Sigmoid colon (tissue), 7 donors: ENCODE measurements around the gene GEMIN5. TPM values are rescaled to one million over a fixed set of nuclear protein-coding genes. Genes with fewer than 3 reads are reported as not detected.
"Not testable (repeated sequence)": the region's sequence is repeated elsewhere in the genome, so short reads cannot be mapped to it uniquely, and the experiment has no call there.

Experiments used
- DNase-seq: peaks from one replicate; pipeline ENCODE4 v3.0.0-alpha.2; 2019
- H3K27ac ChIP-seq, 4 donors: fragments of 200-600 bp; sonication (generic); one replicate each; pipeline ENCODE4 v1.5.1; 2016 to 2019; ENCODE audit warnings: mild to moderate bottlenecking in 1 of 4
- H3K27me3 ChIP-seq, 3 donors: fragments of 200-600 bp; sonication (generic); one replicate each; pipeline ENCODE4 v1.5.1; 2019; ENCODE audit warnings: mild to moderate bottlenecking in 1 of 3
- H3K36me3 ChIP-seq, 4 donors: fragments of 200-600 bp; sonication (generic); one replicate each; pipeline ENCODE4 v1.5.1; 2016 to 2019
- H3K4me1 ChIP-seq, 4 donors: fragments of 200-600 bp; sonication (generic); one replicate each; pipeline ENCODE4 v1.5.1; 2017 to 2019
- H3K4me3 ChIP-seq, 4 donors: fragments of 200-600 bp; sonication (generic); one replicate each; pipeline ENCODE4 v1.5.1; 2017 to 2019; ENCODE audit warnings: mild to moderate bottlenecking in 2 of 4, moderate library complexity in 1 of 4
- H3K9me3 ChIP-seq, 4 donors: fragments of 200-600 bp in 3 of 4; sonication (generic) in 3 of 4; one replicate each; pipeline versions ENCODE4 v1.5.1 to v1.6.1; 2013 to 2019
- CTCF ChIP-seq, 4 experiments: fragments of 450-650 bp in 3 of 4; fragments of 200-600 bp in 1 of 4; IDR thresholded peaks; one replicate each; pipeline ENCODE4 v1.5.1; 2016 to 2019; ENCODE audit warnings: antibody characterized with exemption in 4 of 4, mild to moderate bottlenecking in 3 of 4, moderate library complexity in 2 of 4
- EP300 ChIP-seq, 4 donors: sonication (generic); formaldehyde crosslinking; IDR thresholded peaks; one replicate each; pipeline ENCODE4 v1.6.1; 2017; ENCODE audit warnings: antibody characterized with exemption in 4 of 4
- POLR2A ChIP-seq, 2 donors: fragments of 450-650 bp; IDR thresholded peaks; one replicate each; pipeline ENCODE4 v1.6.1; 2016; ENCODE audit warnings: antibody characterized with exemption in 2 of 2, mild to moderate bottlenecking in 2 of 2, moderate library complexity in 2 of 2
- POLR2AphosphoS5 ChIP-seq, 4 donors: sonication (generic); formaldehyde crosslinking; IDR thresholded peaks; one replicate each; pipeline ENCODE4 v1.6.1; 2017; ENCODE audit warnings: antibody characterized with exemption in 4 of 4
- WGBS, 2 donors: extraction: QIAGEN DNeasy Blood & Tissue Kit; methylation state at CpG; one replicate each; pipeline ENCODE4 v1.1.7; 2013; 5-methylcytosine and 5-hydroxymethylcytosine counted together
- intact Hi-C: fragments of 100-400 bp; cut with DNase I; formaldehyde crosslinking; loops from one replicate; pipeline ENCODE4 v1.15.1; 2023
- polyA plus RNA-seq, 3 donors: library from polyadenylated mRNA; stranded (reverse); fragments of 200-250 nt; gene quantifications; one replicate each; pipeline ENCODE4 v1.2.3, GENCODE V29; 2013
- total RNA-seq, 4 donors: library from RNA; depleted of rRNA; stranded (reverse); fragments of >200 nt; gene quantifications; one replicate each; pipeline ENCODE4 v1.1.0, GENCODE V29; 2016
- donor health status: healthy with polysubstance abuse.
- donor health status: Bipolar disorder and iron deficiency.
- donor health status: healthy.

The GEMIN5 gene
- total and polyA plus RNA-seq, 7 donors, result 0.92 to 15.2 (median 12.2) TPM

- Histone ChIP-seq H3K4me1 (peaks cover 0 to 56% (median 43%) of the 10 kb centered on the region in 4 donors), H3K36me3 (peaks cover 0 to 6% (median 0%) of the 10 kb centered on the region in 4 donors), H3K4me3 (peak within 1 kb of the TSS; percentile 47 to 75 (median 68)), H3K27ac (peak within 1 kb of the TSS; percentile 70 to 81 (median 80)), H3K9me3 (no peaks in the 10 kb centered on the region), H3K27me3 (no peaks in the 10 kb centered on the region)
- intact Hi-C loops, result loop anchor here (10.0 kb wide), 2 partner anchors 256 to 286 kb away; no protein-coding TSS in a partner anchor
- DNase-seq, result peak; percentile 95
- 1 to 2% methylated on average over 40 of the region's 40 CpGs for WGBS, 2 donors
- TF ChIP-seq POLR2A (IDR thresholded peaks at IDR 0.05) (peak; percentile 43 to 72), POLR2AphosphoS5 (IDR thresholded peaks at IDR 0.05) (peak; percentile 75 to 89 (median 86)), CTCF (IDR thresholded peaks at IDR 0.05) (peak in 2 of 4 experiments; percentile 5 to 42), EP300 (IDR thresholded peaks at IDR 0.05) (no peak)
Observed at GRCh38 chr5:154940772-154941620, 3.0 kb upstream of the GEMIN5 start, which contains the start of gene MRPL22. Gene MRPL22 (plus strand): TSS chr5:154941073. CDS start chr5:154941111, 38 bp downstream.

- WGBS, 2 donors, result 75 to 88% methylated on average over 9 of the region's 9 CpGs
- no peak for DNase-seq
- peak overlapping the region; percentile 47 to 75 (median 68) for H3K4me3 ChIP-seq
- no peaks in the 10 kb centered on the region for H3K27me3 ChIP-seq
- TF ChIP-seq CTCF (IDR thresholded peaks at IDR 0.05) (no peak), EP300 (IDR thresholded peaks at IDR 0.05) (no peak), POLR2AphosphoS5 (IDR thresholded peaks at IDR 0.05) (no peak), POLR2A (IDR thresholded peaks at IDR 0.05) (no peak)
- no peaks in the 10 kb centered on the region for H3K9me3 ChIP-seq
- peaks cover 0 to 11% (median 0%) of the 10 kb centered on the region in 4 donors for H3K36me3 ChIP-seq
- peak overlapping the region; percentile 70 to 81 (median 80) for H3K27ac ChIP-seq
- intact Hi-C loops, result loop anchor here (10.0 kb wide), 2 partner anchors 256 to 286 kb away; no protein-coding TSS in a partner anchor
- H3K4me1 ChIP-seq, result peaks cover 0 to 50% (median 38%) of the 10 kb centered on the region in 4 donors
Observed at GRCh38 chr5:154940375-154940771, 2.4 kb upstream of the GEMIN5 start.

GRCh38 chr5:154939387-154939786 lies 1.4 kb upstream of the GEMIN5 start:
- Histone ChIP-seq H3K36me3 (peaks cover 0 to 13% (median 0%) of the 10 kb centered on the region in 4 donors), H3K4me1 (peaks cover 0 to 47% (median 35%) of the 10 kb centered on the region in 4 donors)
- H3K27me3 ChIP-seq, H3K4me3 ChIP-seq, H3K27ac ChIP-seq, DNase-seq, H3K9me3 ChIP-seq: not testable (repeated sequence)
- 92% methylated on average over 5 of the region's 5 CpGs for WGBS, 2 donors
- intact Hi-C loops, result loop anchor here (2.0 kb wide), 1 partner anchor 81 kb away; the partner anchor contains the start of gene CNOT8

- DNase-seq, result no peak
- intact Hi-C loops, result no loop called here
- peak overlapping the region; percentile 84 to 92 (median 86) for H3K4me3 ChIP-seq
- H3K36me3 ChIP-seq, result peaks cover 0 to 19% (median 0%) of the 10 kb centered on the region in 4 donors
- TF ChIP-seq POLR2AphosphoS5 (IDR thresholded peaks at IDR 0.05) (no peak), CTCF (IDR thresholded peaks at IDR 0.05) (no peak), POLR2A (IDR thresholded peaks at IDR 0.05) (no peak), EP300 (IDR thresholded peaks at IDR 0.05) (no peak)
- H3K4me1 ChIP-seq, result peaks cover 0 to 38% (median 25%) of the 10 kb centered on the region in 4 donors
- H3K27ac ChIP-seq, result peak overlapping the region; percentile 78 to 84 (median 82)
- no peaks in the 10 kb centered on the region for H3K27me3 ChIP-seq
- 12 to 29% methylated on average over 11 of the region's 11 CpGs for WGBS, 2 donors
- H3K9me3 ChIP-seq, result no peaks in the 10 kb centered on the region
Observed at GRCh38 chr5:154937186-154937717, 759 bp downstream of the GEMIN5 start.

GRCh38 chr5:154934881-154935280 lies 3.1 kb downstream of the GEMIN5 start:
- Histone ChIP-seq H3K36me3 (peaks cover 5 to 43% (median 5%) of the 10 kb centered on the region in 4 donors), H3K27ac (no peak overlapping the region), H3K4me3 (no peak overlapping the region), H3K27me3 (no peaks in the 10 kb centered on the region), H3K4me1 (peaks cover 0 to 23% (median 15%) of the 10 kb centered on the region in 4 donors), H3K9me3 (no peaks in the 10 kb centered on the region)
- intact Hi-C loops, result no loop called here
- TF ChIP-seq CTCF (IDR thresholded peaks at IDR 0.05) (no peak), POLR2AphosphoS5 (IDR thresholded peaks at IDR 0.05) (no peak), EP300 (IDR thresholded peaks at IDR 0.05) (no peak), POLR2A (IDR thresholded peaks at IDR 0.05) (no peak)
- no peak for DNase-seq
